Erythroblast (primary cell): ENCODE data around the gene NRDC.

Source experiments
- DNase-seq, 2 experiments: peaks; one replicate each; lab custom pipeline; 2025; lab: John Stamatoyannopoulos, UW
- GATA1 ChIP-seq: IDR thresholded peaks from 2 replicates; pipeline ENCODE4 v1.6.1; 2011; ENCODE audit warnings: low read depth, mild to moderate bottlenecking, control low read depth, low read length, moderate library complexity
- POLR2A ChIP-seq: IDR thresholded peaks from 2 replicates; pipeline ENCODE4 v1.6.1; 2011; ENCODE audit warnings: mild to moderate bottlenecking, low read length

Gene NRDC

DNA sequence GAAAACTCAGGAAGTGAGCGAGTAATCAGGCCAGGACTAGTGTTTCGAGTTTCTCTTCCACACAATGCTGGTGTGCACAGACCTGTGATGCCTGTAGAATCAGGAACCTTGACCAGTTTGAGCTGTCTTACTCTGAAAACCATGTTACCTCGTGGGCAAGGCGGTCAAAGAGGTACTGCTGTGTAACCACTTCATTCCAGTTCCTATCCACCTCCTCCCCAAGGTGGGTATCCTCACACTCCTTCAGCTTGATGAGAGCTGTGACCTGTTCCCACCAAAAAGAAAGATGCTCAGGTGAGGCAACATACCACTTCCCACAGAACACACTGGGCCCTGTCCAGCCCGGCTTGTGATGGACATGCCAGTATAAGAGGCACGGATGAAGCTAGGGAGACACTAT is 88.1 kb downstream of the NRDC start:
- TF ChIP-seq POLR2A (no peak), GATA1 (no peak)
- no peak for DNase-seq

DNA sequence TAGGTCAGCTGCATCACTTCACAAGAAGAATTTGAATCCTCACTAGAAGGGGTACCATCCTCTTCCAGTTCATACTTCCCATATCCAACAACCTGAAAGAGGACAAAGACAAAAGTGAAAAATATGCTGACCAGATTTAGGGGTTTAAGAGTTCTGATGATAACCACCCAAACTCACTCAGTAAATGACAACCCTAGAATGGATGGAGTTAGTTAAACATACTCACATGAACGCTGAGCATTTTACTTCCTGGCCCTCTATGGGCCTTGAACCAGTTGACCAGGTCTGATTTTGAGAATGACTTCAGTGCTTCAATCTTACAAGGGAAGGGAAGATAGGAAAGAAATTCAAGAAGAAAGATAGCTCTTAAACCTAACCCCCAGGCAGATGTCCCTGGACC is 89.2 kb downstream of the NRDC start:
- TF ChIP-seq GATA1 (no peak), POLR2A (no peak)
- DNase-seq, result no peak

DNA sequence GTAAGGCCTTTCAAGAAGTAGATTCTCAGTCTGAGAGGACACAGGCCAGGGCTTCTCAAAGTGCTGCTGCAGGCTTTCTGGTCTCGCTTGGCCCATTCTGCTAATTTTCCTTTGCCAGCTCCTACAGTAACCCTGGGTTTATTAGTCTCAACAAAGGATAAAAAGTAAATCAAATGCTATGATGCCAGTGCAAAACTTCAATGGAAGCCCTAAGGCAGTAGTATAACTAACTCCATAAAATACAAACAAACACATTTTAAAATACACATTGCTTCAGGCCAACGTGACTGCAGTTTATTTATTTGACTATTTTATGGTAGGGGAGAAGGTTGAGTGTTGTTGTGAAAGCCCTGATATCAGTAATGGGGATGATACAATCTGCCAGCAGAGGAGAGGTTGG is 89.6 kb downstream of the NRDC start:
- TF ChIP-seq GATA1, result no peak
- TF ChIP-seq POLR2A, result no peak
- DNase-seq, result no peak

DNA sequence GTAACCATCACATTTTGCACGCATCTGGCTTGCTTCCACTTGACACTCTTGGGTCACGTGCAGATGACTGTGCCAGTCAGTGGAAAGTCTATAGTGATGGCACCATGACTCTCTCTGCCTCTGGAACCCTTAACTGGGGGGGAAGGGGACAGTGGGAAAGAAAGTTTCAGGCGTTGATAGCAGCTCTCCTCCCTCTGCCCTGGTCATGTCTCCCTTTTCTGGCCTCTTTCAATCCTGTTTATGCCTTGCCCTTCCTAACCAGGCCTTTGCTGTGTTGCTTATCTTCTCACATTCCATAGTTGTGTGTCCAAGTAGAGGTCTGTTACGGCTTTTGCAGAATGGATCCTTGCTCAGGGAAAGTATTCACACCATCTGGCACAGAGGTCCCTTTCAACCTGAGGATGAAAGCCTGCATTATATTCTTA is 93.5 kb downstream of the NRDC start:
- TF ChIP-seq GATA1 (no peak), POLR2A (no peak)
- DNase-seq, result no peak

DNA sequence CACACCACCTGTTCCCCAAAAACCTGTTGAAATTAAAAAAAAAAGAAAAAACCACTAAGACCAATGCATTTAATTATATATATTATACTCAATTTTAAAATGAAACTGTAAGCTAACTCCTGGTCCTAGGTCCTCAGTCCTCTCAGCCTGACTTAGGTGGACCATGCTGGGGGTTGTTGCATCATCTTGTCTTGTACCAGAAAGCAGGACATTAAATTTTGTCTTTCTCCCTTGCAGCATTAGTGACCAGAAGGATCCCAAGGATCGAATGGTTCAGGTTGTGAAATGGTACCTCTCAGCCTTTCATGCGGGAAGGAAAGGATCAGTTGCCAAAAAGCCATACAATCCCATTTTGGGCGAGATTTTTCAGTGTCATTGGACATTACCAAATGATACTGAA is 97.6 kb downstream of the NRDC start:
- TF ChIP-seq POLR2A (no peak), GATA1 (no peak)
- DNase-seq, result no peak

DNA sequence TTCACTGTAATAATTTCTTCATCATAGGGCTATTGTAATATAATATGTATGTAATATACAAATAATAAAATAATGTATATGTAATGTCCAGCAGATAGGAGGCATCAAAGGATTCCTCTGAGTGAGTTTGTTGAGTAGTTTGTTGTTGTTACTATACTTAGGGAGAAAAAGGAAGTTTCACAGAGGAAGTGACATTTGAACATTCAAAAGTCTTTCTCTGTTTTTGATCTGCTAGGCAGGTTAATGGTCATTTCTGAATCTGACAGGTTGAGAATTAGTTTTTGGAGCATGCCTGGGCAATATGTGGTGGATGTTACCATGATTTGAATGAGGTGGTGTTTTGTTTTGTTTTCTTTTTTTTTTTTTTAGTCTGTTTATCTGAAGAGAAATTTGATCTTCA is 102.1 kb downstream of the NRDC start:
- DNase-seq, result no peak
- TF ChIP-seq POLR2A, result no peak
- no peak for TF ChIP-seq GATA1

DNA sequence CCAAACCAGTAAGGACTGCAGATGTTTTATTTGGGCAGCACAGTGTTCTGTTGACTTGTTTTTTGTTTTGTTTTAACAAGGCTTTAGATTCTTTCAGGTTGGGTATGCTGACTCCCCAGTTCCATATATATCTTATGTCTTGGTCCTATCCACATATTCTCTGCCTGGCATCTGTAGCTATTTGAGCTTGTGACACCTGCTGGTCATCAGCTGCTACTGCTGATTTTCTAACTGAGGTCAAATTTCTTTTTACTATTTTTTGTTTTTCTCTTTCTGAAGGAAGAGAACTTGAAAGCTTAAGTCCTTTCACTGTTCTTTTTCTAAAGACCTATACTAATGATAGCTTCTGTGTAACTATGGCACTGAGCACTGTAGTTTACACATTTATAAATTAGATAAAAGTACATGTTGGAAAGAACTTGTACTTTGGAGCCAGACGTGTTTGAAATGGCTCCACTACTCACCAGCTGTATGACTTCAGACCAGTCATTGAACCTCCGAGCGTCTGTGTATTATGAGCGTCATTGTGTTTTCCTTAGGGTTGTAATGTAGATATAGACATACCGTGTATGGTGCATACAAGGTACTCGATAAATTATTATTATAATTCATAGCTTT is 109.4 kb downstream of the NRDC start:
- no peak for TF ChIP-seq POLR2A
- TF ChIP-seq GATA1, result no peak
- DNase-seq, result peak; percentile 62 to 71

DNA sequence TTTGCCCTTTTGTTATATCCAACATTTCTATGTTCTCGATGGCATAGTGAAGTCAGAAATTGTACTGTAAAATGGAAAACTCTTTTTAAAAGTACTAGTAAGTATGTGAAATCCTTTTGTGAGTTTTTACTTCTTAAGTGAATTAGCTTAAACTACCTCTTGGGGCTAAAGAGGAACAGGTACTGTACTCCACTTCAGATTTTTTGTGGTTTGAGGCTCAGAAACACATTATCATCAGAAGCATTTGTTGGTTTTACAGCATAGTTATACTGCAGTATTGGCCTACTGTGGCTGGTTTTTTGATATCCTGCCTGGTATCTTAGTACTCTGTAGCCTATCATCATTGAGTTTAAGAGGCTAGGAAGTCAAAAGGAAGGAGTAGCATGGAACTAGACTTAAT is 117.2 kb downstream of the NRDC start:
- TF ChIP-seq POLR2A, result no peak
- no peak for TF ChIP-seq GATA1
- DNase-seq, result no peak

DNA sequence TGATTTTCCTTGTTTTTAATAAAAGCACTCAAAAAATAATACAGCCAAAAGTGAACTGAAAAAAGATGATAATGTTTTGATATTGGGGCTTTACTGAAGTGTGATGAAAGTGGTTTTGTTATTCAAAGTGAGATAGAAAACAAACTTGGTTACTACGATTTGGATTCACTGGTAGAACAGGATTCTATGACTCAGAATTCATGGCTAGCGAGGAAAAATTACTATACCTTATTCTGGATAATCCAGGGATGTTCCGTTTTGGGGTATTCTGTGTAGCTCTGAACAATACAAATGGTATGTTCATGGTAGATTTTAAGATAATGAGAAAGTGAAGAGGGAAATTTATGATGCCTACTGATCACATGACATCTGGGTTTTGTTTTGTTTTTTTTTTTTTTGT is 117.7 kb downstream of the NRDC start:
- no peak for DNase-seq
- no peak for TF ChIP-seq GATA1
- TF ChIP-seq POLR2A, result no peak

DNA sequence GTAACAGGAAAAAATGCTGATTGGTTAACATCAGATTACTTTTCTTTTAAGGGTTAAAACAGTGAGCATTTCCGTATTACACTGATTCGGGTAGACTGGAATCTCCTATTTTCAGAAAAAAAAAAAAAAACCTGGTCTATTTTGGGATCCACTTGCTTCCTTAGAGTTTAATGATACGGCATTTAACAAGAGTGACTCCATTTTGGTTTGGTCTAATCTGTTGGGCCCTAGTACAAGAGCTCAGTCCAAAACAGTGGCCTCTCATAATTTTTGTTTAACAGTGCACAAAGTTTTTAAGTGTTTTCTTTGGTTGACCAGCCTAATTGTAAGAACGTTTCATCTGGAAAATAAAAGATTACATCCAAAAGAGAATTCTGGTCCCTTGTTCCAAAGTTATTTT is 120.2 kb downstream of the NRDC start:
- no peak for DNase-seq

DNA sequence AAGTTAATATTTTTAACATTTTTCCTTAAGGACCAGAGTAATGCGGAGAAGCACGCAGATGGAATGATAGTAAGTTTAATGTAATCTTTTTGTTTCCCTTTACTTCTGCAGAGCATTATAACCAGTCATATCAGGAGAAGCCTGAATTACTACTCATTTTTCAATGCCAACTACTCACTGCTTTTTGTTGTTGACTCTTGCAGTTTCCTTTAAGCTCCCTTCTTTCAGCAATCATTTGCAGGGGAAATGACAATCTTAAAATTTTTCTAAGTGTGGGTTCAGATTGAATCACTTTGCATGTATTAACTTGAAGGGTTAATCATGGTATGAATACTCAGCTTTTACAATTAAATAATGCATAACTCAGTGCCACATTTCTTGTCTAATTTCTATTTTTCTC is 122.2 kb downstream of the NRDC start:
- TF ChIP-seq GATA1, result no peak
- no peak for TF ChIP-seq POLR2A

More for the DNA sequence above, 120.2 kb downstream of the NRDC start:
- no peak for TF ChIP-seq POLR2A

DNA sequence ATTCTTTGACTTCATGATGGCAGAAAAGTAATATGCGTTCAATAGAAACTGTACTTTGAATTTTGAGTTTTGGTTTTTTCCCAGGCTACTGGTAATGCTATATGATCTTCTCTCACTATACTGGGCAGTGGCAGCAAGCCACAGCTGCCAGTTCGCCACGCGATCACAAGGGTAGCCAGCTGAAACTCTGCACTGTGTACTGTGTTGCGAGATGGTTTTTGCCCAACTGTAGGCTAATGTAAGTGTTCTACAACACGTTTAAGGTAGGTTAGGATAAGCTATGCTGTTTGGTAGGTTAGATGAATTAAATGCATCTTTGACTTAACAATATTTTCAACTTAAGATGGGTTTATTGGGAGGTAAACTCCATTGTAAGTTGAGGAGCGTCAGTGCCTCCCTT is 123.1 kb downstream of the NRDC start:
- no peak for DNase-seq

More for the DNA sequence above, 122.2 kb downstream of the NRDC start:
- no peak for DNase-seq

DNA sequence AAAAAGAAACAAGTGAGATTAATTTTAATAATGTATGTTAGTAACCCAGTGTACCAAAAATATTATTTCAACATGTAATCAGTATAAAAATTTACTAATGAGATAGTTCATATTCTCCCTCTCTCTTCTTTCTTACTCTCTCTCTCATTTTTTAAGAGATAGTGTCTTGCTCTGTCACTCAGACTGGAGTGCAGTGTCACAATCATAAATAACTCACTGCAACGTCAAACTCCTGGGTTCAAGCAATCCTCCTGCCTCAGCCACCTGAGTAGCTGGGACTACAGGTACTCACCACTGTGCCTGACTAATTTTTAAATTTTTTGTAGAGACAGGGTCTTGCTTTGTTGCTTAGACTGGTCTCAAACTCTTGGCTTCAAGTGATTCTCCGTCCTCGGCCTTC is 123.9 kb downstream of the NRDC start:
- DNase-seq, result no peak

More for the DNA sequence above, 123.1 kb downstream of the NRDC start:
- TF ChIP-seq POLR2A, result no peak
- TF ChIP-seq GATA1, result no peak

DNA sequence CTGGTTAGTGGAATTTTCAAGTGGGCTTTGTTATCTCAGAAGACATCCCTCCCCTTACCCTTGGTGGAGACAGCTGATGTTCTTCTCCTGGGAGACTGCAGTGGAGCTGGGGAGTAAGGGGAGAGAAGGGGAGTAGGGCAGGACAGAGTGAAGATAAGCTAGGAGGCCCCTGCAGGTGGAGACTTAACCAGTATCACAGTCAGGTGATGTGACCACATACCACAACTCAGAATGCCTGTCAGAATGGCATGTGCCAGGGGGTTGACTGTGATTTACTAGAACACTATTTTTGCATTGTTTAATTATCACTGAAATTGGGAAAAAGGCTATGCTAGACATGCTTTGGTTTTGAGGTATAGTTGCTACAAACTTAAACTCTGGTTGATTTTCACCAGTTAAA is 124.6 kb downstream of the NRDC start:
- TF ChIP-seq GATA1, result no peak
- DNase-seq, result no peak

More for the DNA sequence above, 123.9 kb downstream of the NRDC start:
- no peak for TF ChIP-seq GATA1
- no peak for TF ChIP-seq POLR2A

DNA sequence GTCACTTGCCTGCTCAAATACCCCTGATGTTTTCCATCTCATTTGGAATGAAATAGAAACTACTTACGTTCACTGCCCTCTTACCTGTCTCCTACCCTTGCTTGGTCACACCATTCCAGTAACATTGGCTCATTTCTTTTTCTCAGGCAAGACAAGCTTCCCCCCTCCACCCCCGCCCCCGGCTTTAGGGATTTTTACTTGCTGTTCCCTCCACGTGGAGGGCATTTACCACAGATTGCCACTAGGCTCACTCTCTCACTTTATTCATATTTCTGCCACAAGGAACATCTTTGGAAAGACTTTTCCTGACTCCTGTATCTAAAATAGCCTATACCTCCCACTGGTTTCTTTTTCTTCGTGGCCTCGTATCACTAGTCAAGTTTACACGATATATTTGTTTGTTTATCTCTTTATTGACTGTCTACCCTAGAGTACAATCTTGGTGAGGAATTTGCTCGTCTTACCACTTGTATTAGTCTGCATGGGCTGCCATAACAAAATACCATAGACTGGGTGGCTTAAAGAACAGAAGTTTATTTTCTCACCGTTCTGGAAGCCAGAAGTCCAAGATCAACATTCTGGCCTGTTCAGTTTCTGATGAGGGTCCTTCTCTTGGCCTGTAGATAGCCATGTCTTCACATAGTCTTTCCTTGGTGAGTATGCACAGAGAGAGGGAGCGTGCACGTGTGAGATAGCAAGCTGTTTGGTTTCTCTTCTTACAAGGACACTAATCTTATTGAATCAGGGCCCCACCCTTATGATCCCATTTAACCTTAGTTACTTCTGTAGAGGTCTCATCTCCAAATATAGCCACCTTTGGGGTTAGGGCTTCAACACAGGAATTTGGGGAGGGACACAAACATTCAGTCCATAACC is 126.2 kb downstream of the NRDC start:
- DNase-seq, result peak; percentile 25 to 66
- TF ChIP-seq POLR2A, result no peak
- TF ChIP-seq GATA1, result no peak
